HEK293 (cell line): ENCODE data around the gene HES5.

Experiments
- CTCF ChIA-PET: fragments of 350-600 bp; formaldehyde crosslinking; extraction: SDS; loops from one replicate; lab custom pipeline; 2021; ENCODE audit warnings: antibody characterized with exemption; lab: Yijun Ruan, JAX
- POLR2A ChIA-PET: fragments of 300-600 bp; formaldehyde crosslinking; extraction: SDS; loops from one replicate; lab custom pipeline; 2020; ENCODE audit warnings: antibody characterized with exemption, inconsistent platforms; lab: Yijun Ruan, JAX
- H3K27ac ChIP-seq: fragments of 200-500 bp; sonication (Bioruptor generic); 2 replicates; pipeline ENCODE4 v1.5.1; 2014; ENCODE audit warnings: low read depth, low read length, control low read depth, inconsistent platforms; ENCODE audit errors: extremely low read depth
- H3K36me3 ChIP-seq, 2 experiments: fragments of 200-500 bp in 1 of 2; sonication (Bioruptor generic) in 1 of 2; 1 replicate in 1 of 2; 2 replicates in 1 of 2; pipeline ENCODE4 v1.5.1; 2014 to 2017; ENCODE audit warnings: inconsistent platforms in 2 of 2, low read length in 2 of 2; ENCODE audit not compliant: control insufficient read depth in 2 of 2, insufficient read depth in 1 of 2
- H3K4me1 ChIP-seq: fragments of 200-500 bp; sonication (Bioruptor generic); 2 replicates; pipeline ENCODE4 v1.5.1; 2014; ENCODE audit warnings: mild to moderate bottlenecking, low read length, inconsistent platforms; ENCODE audit not compliant: control insufficient read depth, insufficient read depth
- H3K4me3 ChIP-seq: 2 replicates; pipeline ENCODE4 v1.5.1; 2011; ENCODE audit warnings: low read depth, mild to moderate bottlenecking, control low read depth, low read length, moderate library complexity
- H3K9me3 ChIP-seq: fragments of 200-500 bp; sonication (Bioruptor generic); 2 replicates; pipeline ENCODE4 v1.5.1; 2014; ENCODE audit warnings: low read depth, low read length, inconsistent platforms; ENCODE audit not compliant: control insufficient read depth, insufficient read depth
- AEBP2 ChIP-seq: fragments of 450-650 bp; formaldehyde crosslinking; IDR thresholded peaks from 2 replicates; pipeline ENCODE4 v1.5.1; 2016; ENCODE audit warnings: missing biosample characterization, missing genetic modification characterization, borderline replicate concordance
- CTCF ChIP-seq: fragments of 450-650 bp; formaldehyde crosslinking; IDR thresholded peaks from 2 replicates; pipeline ENCODE4 v1.5.1; 2016; ENCODE audit warnings: missing biosample characterization, missing genetic modification characterization
- EGR2 ChIP-seq: fragments of 450-650 bp; formaldehyde crosslinking; IDR thresholded peaks from 2 replicates; pipeline ENCODE4 v1.5.1; 2016; ENCODE audit warnings: low read depth, missing biosample characterization, missing genetic modification characterization
- GLIS1 ChIP-seq: fragments of 450-650 bp; formaldehyde crosslinking; IDR thresholded peaks from 2 replicates; pipeline ENCODE4 v1.5.1; 2016; ENCODE audit warnings: missing biosample characterization, missing genetic modification characterization
- GLIS2 ChIP-seq: fragments of 450-650 bp; formaldehyde crosslinking; IDR thresholded peaks from 2 replicates; pipeline ENCODE4 v1.5.1; 2016; ENCODE audit warnings: missing biosample characterization, missing genetic modification characterization
- HOXD13 ChIP-seq: sonication (generic); formaldehyde crosslinking; IDR thresholded peaks from 2 replicates; pipeline ENCODE4 v1.8.0; 2022; ENCODE audit warnings: missing genetic modification reagents, borderline replicate concordance
- MEIS1 ChIP-seq: sonication (generic); formaldehyde crosslinking; IDR thresholded peaks from 2 replicates; pipeline ENCODE4 v1.8.1; 2022; ENCODE audit warnings: missing genetic modification reagents, mild to moderate bottlenecking, borderline replicate concordance
- PATZ1 ChIP-seq: fragments of 450-650 bp; formaldehyde crosslinking; IDR thresholded peaks from 2 replicates; pipeline ENCODE4 v1.5.1; 2016; ENCODE audit warnings: missing biosample characterization, missing genetic modification characterization
- SCRT2 ChIP-seq: fragments of 450-650 bp; formaldehyde crosslinking; IDR thresholded peaks from 2 replicates; pipeline ENCODE4 v1.5.1; 2016; ENCODE audit warnings: missing biosample characterization, missing genetic modification characterization
- ZFHX2 ChIP-seq: fragments of 450-650 bp; formaldehyde crosslinking; conservative IDR thresholded peaks from 2 replicates; pipeline ENCODE4 v1.5.1; 2016; ENCODE audit warnings: missing biosample characterization, missing genetic modification characterization
- ZNF221 ChIP-seq: fragments of 450-650 bp; formaldehyde crosslinking; IDR thresholded peaks from 2 replicates; pipeline ENCODE4 v1.5.1; 2017; ENCODE audit warnings: missing biosample characterization, missing genetic modification characterization, borderline replicate concordance
- ZNF266 ChIP-seq: fragments of 450-650 bp; formaldehyde crosslinking; IDR thresholded peaks from 2 replicates; pipeline ENCODE4 v1.5.1; 2016; ENCODE audit warnings: missing biosample characterization, missing genetic modification characterization, low read depth
- ZNF335 ChIP-seq: fragments of 450-650 bp; formaldehyde crosslinking; conservative IDR thresholded peaks from 2 replicates; pipeline ENCODE4 v1.5.1; 2016; ENCODE audit warnings: missing biosample characterization, missing genetic modification characterization
- ZNF404 ChIP-seq: fragments of 450-650 bp; formaldehyde crosslinking; IDR thresholded peaks from 2 replicates; pipeline ENCODE4 v1.5.1; 2017; ENCODE audit warnings: missing biosample characterization, missing genetic modification characterization
- ZNF549 ChIP-seq: fragments of 450-650 bp; IDR thresholded peaks from 2 replicates; pipeline ENCODE4 v1.5.1; 2018; ENCODE audit warnings: missing biosample characterization, missing genetic modification characterization, mild to moderate bottlenecking, inconsistent platforms, moderate library complexity
- ZNF558 ChIP-seq: fragments of 450-650 bp; formaldehyde crosslinking; IDR thresholded peaks from 2 replicates; pipeline ENCODE4 v1.5.1; 2016; ENCODE audit warnings: missing biosample characterization, missing genetic modification characterization
- ZNF560 ChIP-seq: fragments of 450-650 bp; formaldehyde crosslinking; IDR thresholded peaks from 2 replicates; pipeline ENCODE4 v1.5.1; 2017; ENCODE audit warnings: missing biosample characterization, missing genetic modification characterization, borderline replicate concordance
- ZNF623 ChIP-seq: fragments of 450-650 bp; formaldehyde crosslinking; IDR thresholded peaks from 2 replicates; pipeline ENCODE4 v1.5.1; 2016; ENCODE audit warnings: missing biosample characterization, missing genetic modification characterization
- ZNF670 ChIP-seq: fragments of 450-650 bp; formaldehyde crosslinking; IDR thresholded peaks from 2 replicates; pipeline ENCODE4 v1.5.1; 2016; ENCODE audit warnings: missing biosample characterization, missing genetic modification characterization, low read depth
- ZNF692 ChIP-seq: fragments of 450-650 bp; formaldehyde crosslinking; IDR thresholded peaks from 2 replicates; pipeline ENCODE4 v1.5.1; 2016; ENCODE audit warnings: missing biosample characterization, missing genetic modification characterization
- ZNF768 ChIP-seq: fragments of 450-650 bp; formaldehyde crosslinking; IDR thresholded peaks from 2 replicates; pipeline ENCODE4 v1.5.1; 2018; ENCODE audit warnings: missing biosample characterization, mild to moderate bottlenecking, missing genetic modification characterization
- ZNF776 ChIP-seq: fragments of 450-650 bp; formaldehyde crosslinking; IDR thresholded peaks from 2 replicates; pipeline ENCODE4 v1.5.0; 2017; ENCODE audit warnings: missing biosample characterization, missing genetic modification characterization, borderline replicate concordance
- ZNF777 ChIP-seq: fragments of 450-650 bp; formaldehyde crosslinking; IDR thresholded peaks from 2 replicates; pipeline ENCODE4 v1.5.1; 2017; ENCODE audit warnings: missing biosample characterization, missing genetic modification characterization, borderline replicate concordance
- ZSCAN23 ChIP-seq: fragments of 450-650 bp; formaldehyde crosslinking; IDR thresholded peaks from 2 replicates; pipeline ENCODE4 v1.5.1; 2016; ENCODE audit warnings: missing biosample characterization, missing genetic modification characterization

HES5 gene

GRCh38 chr1:2486558-2486957, 43.5 kb downstream of the HES5 start:
- POLR2A ChIA-PET = interaction anchor here (1.1 kb wide), 1 partner anchor 40 kb away, joined by 3 read pairs; the partner anchor contains the start of gene PANK4
- H3K4me1 ChIP-seq = no peaks in the 10 kb centered on the region
- no peak overlapping the region for H3K27ac ChIP-seq
- TF ChIP-seq CTCF (no peak), ZNF404 (tag by site-specific recombination) (no peak), MEIS1 (CRISPR knock-in tag) (no peak), ZNF692 (tag by site-specific recombination) (no peak), ZNF776 (tag by site-specific recombination) (no peak), ZNF623 (no peak), ZNF560 (tag by site-specific recombination) (no peak), ZNF777 (tag by site-specific recombination) (no peak), ZSCAN23 (tag by site-specific recombination) (no peak), ZNF558 (tag by site-specific recombination) (no peak), ZNF221 (tag by site-specific recombination) (no peak), ZNF768 (tag by site-specific recombination) (no peak), ZNF335 (tag by site-specific recombination) (no peak), ZNF549 (tag by site-specific recombination) (no peak)
- no peak overlapping the region for H3K4me3 ChIP-seq
- H3K36me3 ChIP-seq = no peaks in the 10 kb centered on the region
- H3K9me3 ChIP-seq = no peaks in the 10 kb centered on the region
- CTCF ChIA-PET = interaction anchor here (0.7 kb wide), 1 partner anchor 863 kb away, joined by 3 read pairs; no protein-coding TSS in a partner anchor

- Histone ChIP-seq H3K4me3 (no peak overlapping the region), H3K9me3 (no peaks in the 10 kb centered on the region), H3K36me3 (no peaks in the 10 kb centered on the region), H3K27ac (no peak overlapping the region), H3K4me1 (no peaks in the 10 kb centered on the region)
- no peak for TF ChIP-seq ZNF670 (tag by site-specific recombination)
- TF ChIP-seq SCRT2 (tag by site-specific recombination) = 0 out of 2 replicates have a peak, but pooled peaks have one; percentile 26
- TF ChIP-seq GLIS1 (tag by site-specific recombination) = peak; percentile 21
- TF ChIP-seq ZNF266 = no peak
- CTCF ChIA-PET = interaction anchor here (0.7 kb wide), 1 partner anchor 864 kb away, joined by 3 read pairs; no protein-coding TSS in a partner anchor
- POLR2A ChIA-PET = no interaction called here
These were observed 44.0 kb downstream of the HES5 start for GRCh38 chr1:2486041-2486440.

- no peaks in the 10 kb centered on the region for H3K4me1 ChIP-seq
- H3K36me3 ChIP-seq = no peaks in the 10 kb centered on the region
- no peak overlapping the region for H3K4me3 ChIP-seq
- H3K27ac ChIP-seq = no peak overlapping the region
- no peaks in the 10 kb centered on the region for H3K9me3 ChIP-seq
- TF ChIP-seq EGR2 (tag by site-specific recombination) (peak; percentile 99), PATZ1 (tag by site-specific recombination) (0 out of 2 replicates have a peak, but pooled peaks have one; percentile 8), AEBP2 (tag by site-specific recombination) (no peak), GLIS2 (tag by site-specific recombination) (peak; percentile 33; the same call in 1 of the 2 replicates), HOXD13 (no peak), ZFHX2 (tag by site-specific recombination) (peak; percentile 99)
- TF ChIP-seq, all 188 proteins: peak for 4
- POLR2A ChIA-PET = no interaction called here
- CTCF ChIA-PET = no interaction called here
These were observed 46.1 kb downstream of the HES5 start for GRCh38 chr1:2483970-2484369.
